Amniotic epithelial cell (primary cell): ENCODE measurements around the gene CMTM2.
"Not testable (repeated sequence)": the region's sequence is repeated elsewhere in the genome, so short reads cannot be mapped to it uniquely, and the experiment has no call there.

ENCODE experiments used
- DNase-seq: peaks from one replicate; pipeline ENCODE4 v3.0.0-alpha.2; 2010; ENCODE audit warnings: low read depth

Gene CMTM2

DNA sequence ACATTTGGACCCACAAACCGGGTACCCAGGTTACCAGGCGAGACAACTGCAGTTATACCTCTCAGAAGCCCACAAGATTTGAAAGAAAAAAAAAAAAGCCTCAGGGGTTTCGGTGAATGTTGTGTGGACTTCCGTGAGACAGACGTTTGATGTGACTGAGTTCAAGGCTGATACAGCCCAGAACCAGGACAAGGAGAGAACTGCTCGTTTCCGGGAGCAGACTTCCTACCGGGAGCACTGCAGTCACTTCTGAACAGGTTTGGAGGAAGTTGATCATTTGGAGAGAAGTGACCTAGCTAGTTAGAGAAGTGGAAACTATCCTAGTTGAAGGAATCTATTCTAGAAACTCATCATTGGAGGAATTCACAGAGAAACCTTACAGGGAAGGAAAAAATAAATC lies 26.0 kb upstream of the CMTM2 start:
- no peak for DNase-seq

DNA sequence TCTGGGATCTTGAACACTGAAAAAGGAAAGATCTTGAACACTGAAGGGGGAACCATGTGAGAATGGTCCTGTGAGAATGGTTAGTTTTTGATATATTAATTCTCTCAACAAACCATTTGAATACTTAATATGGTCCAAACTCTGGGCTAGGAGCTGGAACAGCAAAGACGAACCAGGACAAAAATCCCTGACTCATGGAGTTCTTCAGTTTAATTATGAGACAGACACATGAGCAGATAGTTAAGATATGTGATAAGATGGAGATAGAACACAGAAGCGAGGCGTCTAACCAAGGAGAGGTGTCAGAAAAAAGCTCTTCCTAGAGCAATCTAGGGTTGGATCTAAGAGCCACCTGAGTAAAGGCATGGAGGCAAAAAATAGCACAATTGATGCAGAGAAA lies 25.2 kb upstream of the CMTM2 start:
- no peak for DNase-seq

DNA sequence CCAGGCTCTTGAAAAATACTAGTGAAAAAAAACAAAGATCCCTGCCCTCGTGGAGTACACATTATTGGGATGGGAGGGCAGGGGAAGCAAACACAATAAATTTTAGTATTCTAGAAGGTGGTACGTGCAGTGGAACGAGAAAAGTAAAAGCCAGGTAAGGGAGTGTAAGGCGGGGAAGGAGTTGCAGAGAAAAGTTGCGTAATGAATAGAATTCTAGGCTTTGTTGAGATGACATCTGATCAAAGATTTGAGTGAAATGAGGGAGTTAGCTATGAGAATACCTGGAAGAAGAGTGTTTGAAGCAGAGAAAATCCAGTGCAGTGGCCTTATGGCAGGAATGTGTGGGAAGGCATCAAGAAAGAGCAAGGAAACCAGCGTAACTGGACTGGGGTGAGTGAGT lies 24.8 kb upstream of the CMTM2 start:
- DNase-seq, result no peak

DNA sequence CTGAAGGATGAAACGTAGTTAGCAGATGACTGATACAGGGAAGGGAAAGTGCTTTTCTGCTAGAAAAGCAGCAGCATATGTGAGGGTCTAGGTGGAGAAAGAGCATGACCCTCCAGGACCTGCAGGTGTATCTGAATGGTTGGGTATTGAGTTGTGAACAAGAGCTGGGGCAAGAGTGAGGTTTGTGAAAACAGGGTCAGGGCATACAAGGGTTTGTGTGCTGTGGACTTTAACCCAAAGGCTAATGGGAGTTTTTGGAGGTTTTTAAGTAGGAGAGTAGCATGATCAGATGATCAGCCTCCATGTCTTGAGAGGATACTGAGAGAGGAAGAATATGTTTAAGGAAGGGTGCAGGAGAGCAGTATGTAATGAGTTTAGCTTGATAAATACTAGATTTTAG lies 19.2 kb upstream of the CMTM2 start:
- no peak for DNase-seq

DNA sequence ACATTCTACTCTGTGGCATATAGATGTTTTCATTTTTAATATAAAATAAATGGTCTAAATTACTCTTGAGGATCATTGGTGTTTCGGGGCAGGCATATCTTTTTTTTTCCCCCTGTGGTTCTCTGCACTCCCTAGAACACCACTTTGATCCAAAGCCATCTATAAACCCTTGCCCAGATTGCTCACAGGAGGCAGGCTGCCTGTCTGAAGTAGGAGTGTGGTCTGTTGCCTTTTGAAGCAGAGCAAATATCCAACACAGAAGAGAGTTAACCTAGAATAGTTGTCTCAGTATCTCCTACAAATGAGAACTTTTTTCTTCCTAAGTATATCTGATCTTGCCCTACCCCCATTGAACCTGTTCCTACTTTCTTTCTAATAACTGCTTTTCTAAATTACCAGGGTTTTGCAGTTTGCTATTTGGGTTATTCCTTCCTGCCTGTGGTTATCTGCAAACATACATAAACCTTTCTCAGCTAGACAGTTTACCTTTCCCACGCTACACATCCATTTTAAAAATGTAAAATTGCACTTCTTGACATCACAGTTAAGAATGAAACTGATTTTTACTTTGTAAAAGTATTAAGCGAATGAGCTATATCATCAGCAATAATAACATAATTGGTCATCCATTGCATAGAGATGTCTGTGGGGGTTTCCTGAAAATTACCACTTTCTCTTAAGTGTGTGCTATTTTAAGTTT lies 17.7 kb upstream of the CMTM2 start:
- DNase-seq, result no peak

DNA sequence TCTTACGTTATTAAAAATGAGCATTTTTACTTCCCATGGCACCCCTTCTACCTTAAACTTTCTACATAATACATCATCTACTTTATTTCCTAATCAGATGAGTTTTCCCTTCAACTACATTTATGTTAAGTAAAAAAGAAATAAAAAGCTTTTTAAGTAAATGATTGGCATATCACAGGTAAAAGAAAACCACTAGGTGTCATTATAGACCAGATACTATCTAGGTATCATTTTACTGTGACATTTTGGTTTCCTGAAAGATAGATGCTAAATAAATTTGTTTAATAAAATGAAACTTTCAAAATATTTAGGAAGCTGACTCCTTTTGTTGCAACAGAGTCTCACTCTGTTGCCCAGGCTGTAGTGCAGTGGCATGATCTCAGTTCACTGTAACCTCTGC lies 16.9 kb upstream of the CMTM2 start:
- no peak for DNase-seq

DNA sequence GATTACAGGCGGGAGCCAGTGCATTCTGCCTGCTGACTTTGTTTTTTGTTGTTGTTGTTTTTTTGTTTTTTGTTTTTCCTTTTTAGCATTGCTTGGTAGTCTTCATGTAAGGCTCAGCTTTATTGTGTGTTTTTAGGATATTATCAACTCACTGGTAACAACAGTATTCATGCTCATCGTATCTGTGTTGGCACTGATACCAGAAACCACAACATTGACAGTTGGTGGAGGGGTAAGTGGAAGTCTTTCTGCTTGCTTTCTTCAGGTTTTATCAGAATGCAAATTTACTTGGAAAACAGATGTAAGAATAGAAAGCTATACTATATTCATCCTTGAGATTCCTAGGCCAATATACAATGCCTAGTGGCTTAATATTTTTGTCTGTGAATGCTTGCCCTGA lies 16.3 kb upstream of the CMTM2 start:
- DNase-seq, result no peak

DNA sequence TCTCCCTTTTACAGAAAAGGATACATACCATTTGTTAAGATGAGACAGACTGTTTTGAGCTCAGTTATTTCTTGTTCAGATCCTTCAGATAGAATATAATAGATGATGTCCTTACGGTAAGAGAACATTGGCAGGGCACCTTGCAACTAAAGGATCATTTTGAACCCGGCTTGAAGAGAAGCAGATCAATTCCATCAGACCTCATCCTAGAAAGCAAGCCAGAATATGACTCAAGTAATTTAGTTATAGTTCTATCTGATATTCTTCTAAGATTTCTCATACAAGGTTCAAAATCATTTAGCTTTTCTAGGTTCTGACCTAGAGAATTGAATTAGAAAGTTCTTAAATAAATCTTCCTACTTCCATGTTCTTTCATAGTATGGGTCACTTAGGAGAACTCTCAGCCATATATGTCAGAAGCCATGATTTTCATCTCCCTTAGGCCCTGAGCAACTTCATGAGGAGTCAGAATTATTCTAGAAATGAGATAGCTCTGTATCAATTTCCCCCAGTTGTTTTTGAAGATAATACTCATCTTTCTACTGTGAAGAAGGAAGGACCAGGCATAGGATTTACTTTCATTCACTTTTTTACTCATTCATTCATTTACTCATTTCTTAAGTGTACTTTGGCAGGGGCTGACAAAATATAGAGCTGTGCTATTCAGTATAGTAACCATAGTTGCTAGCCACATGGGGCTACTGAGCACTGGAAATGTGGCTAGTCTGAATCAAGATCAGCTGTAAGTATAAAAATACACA lies 15.5 kb upstream of the CMTM2 start:
- no peak for DNase-seq

DNA sequence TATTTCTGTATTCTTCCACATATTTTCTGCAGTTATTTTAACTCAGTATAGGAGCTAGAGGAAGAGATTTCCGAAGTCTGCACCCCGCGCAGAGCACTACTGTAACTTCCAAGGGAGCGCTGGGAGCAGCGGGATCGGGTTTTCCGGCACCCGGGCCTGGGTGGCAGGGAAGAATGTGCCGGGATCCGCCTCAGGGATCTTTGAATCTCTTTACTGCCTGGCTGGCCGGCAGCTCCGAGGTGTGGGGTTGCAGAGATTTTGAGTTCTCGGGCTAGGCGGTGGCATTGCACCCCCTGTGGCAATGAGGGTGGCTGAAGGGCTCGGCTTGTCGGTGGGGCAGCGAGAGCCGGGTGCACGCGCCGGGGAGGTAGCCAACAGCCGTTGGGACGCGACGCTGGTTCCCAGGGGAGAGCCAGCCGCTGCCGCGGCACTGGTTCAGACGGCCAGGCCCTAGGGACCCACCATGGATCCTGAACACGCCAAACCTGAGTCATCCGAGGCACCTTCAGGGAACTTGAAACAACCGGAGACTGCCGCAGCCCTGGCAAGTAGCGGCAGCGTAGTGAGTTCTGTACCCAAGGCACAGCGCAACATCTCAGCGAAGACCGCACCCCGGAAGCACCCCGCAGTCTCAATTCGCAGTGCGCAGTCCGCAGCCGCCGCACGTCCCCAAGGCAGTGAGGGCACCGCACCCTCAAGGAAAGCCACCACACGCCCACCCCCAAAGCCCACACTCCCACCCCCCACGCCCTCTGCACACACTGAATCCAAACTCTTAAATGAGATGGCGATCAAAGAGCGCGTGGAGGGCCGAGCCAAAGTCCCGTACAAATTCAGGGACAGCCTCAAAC lies 13.0 kb upstream of the CMTM2 start, which contains the start of gene CMTM1:
CMTM1 (plus strand) TSS at position 389 of the 851 bp plus-strand sequence; CDS start at position 464, 75 bp downstream.
- no peak for DNase-seq

DNA sequence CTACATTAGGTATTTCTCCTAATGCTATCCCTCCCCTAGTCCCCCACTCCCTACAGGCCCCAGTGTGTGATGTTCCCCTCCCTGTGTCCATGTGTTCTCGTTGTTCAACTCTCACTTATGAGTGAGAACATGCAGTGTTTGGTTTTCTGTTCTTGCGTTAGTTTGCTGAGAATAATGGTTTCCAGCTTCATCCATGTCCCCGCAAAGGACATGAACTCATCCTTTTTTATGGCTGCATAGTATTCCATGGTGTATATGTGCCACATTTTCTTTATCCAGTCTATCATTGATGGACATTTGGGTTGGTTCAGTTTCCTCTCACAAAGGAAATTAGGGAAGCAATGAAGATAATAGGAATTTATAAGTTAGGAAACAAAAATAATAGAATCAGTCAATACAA lies 12.0 kb upstream of the CMTM2 start:
- not testable (repeated sequence) for DNase-seq

DNA sequence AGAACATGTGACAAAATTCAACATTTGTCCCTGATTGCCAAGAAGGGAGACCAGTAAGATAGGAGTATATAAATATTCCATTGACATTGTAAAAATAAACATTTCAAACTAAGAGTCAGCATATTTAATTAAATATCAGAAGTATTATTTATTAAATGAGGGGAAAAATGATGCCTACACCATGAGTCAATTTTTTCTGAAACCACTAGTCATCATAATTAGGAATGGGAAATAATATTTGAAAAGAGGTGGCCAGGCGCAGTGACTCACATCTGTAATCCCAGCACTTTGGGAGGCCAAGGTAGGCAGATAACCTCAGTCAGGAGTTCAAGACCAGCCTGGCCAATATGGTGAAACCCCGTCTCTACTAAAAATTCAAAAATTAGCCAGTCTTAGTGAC lies 10.9 kb upstream of the CMTM2 start:
- peak; percentile 56 for DNase-seq

DNA sequence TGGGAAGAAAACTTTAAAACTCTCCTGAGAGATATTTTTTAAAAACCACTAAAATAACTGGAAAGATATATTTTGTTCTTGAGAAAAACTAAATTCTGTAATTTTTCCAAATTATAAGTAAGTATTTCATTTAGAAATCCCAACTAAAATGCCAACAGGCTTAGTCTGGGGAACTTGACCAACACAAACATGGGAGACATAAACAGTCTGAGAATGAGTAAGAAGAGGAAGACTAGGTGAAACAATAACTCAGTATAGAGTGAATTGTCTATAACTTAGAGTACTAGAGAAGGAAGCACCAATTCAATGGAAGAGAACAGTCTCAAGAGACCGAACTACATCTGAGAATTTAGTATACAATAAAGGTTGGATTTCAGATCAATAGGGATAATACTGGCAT lies 10.1 kb upstream of the CMTM2 start:
- DNase-seq, result peak; percentile 67

DNA sequence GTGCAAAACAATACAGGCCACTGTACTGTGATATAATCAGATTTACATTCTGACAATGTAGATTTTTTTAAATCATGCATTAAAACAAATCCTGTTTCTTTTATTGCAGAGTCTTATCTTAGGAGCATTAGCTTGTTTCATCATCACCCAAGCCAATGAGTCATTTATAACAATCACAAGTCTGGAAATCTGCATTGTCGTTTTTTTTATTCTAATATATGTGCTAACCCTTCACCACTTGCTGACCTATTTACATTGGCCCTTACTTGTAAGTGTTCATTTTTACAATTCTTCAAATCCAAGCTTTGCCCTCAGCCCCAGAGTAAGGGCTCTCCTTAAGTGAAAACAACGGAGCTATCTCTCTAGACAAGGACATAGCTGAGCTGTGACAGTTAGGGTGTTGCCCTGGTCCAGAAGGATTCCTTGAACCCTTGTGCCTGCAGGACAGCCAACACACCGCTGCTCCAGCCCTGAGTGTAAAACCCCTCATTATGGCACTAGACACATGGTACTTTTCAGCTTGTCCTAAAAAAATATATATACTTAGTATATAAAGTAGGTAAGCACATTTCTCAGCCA lies 9.3 kb upstream of the CMTM2 start:
- DNase-seq, result peak; percentile 86

DNA sequence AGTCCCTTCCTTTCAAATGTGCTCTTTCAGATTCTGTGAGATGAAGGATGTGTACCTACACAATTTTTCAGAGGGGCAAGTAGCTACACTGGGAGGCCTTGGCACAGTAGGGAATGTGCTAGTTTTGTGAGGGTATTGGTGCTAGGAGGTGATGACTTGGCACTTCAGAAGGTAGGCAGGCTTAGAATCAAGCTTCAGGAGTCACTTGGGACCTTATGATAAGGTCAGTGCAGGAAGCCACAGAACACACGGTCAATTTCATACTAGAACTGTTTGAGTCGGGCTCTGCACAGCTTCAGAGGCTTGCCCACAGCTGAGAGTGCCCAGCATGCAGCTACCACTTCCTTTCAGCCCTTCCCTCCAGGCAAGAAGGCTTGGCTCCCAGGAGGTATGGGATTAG lies 6.9 kb upstream of the CMTM2 start:
- no peak for DNase-seq

DNA sequence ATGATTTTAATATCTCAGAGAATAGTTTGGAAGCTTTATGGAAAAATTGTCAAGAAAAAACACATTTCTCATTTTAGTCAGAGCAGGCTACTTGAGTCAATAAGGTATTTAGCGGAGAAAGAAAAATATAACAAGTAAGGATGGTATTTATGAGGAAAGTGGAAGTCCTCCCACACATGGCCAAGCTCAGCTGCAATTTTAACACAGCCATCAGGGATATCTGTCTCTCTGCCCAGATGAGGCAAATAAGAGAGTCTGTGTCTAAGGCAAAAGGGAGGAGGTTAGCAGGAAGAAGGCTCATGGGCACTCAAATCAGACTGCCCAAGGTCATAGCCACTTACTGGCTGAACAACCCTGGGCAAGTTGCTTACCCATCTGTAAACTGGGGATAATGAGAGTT lies 5.2 kb upstream of the CMTM2 start:
- DNase-seq, result peak; percentile 56

DNA sequence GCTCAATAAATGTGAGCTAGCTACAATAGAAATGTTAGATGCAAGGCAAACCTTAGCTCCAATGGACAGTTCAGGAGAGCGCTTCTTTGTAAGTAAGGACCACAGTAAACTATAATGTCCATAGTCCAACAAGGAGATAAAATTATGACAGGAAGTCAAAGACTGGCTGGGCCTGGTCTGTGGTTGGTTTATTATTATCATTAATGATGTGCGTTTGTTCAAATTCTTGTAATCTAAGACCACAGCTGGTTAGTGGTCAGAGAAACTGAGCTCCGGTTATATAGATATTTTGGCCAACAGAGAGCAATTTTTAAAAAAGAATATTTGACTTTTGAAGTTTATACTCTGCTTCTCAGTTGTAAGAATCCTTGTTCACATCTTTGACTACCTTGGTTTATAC lies 4.7 kb upstream of the CMTM2 start:
- no peak for DNase-seq

DNA sequence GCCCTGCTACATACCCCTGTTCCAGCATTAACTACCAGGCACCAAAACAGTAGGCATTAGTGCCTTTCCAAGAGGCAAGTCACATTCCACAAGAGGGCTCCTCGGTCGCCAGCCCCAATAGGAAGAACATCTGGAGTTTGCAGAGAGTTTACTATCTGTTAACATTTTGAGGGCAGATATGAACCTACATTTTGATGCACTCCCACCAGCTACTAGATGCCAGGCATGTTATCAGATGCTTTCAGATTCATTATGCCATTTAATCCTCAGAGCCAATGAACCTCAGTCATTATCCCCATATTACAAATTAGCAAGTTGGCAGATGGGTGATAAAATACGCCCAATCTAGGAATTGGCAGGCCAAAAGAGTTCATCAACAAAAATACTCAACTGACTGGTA lies 4.2 kb upstream of the CMTM2 start:
- DNase-seq, result no peak

DNA sequence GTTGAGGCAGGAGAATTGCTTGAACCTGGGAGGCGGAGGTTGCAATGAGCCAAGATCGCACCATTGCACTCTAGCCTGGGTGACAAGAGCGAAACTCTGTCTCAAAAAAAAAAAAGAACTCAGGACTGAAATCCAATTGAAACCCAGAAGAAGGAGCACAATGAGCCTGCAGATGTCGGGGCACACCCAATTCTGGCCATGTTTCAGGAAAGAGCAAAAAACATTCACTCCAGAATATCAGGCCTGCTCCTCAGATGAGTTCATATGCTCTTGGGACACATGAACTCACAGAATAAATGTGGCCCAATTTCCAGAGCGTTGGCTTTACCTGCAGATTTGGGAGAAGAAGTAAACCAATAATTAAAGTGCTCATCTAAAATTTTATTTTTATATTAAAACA lies 3.0 kb upstream of the CMTM2 start:
- no peak for DNase-seq

DNA sequence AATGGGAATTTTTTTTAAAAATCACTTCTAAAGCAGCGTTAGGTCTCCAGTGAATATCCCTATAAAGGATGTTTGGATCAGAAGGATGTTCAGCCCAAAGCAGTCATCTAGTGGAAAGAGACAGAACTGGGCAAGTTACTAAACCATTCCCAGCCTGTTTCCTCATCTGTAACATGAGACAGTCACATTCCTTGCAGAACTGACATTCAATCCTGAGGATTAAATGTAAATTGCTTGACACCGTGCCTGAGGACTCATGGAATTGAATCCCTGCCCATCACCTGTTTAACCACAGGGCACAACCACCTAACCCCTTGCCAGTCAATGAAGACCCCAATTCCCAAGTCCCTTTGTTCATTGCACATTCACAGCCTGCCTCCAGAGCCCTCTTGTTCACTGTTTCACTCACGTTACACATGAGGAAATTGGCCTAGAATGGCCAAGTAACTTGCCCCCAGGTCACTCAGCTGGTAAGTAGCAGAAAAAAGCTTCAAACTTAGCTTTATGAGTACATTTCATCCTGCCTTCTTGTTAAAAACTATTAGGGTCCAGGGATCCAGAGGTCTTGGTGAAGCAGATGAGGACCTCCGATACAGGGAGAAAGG lies 1.4 kb downstream of the CMTM2 start:
- peak; percentile 75 for DNase-seq

DNA sequence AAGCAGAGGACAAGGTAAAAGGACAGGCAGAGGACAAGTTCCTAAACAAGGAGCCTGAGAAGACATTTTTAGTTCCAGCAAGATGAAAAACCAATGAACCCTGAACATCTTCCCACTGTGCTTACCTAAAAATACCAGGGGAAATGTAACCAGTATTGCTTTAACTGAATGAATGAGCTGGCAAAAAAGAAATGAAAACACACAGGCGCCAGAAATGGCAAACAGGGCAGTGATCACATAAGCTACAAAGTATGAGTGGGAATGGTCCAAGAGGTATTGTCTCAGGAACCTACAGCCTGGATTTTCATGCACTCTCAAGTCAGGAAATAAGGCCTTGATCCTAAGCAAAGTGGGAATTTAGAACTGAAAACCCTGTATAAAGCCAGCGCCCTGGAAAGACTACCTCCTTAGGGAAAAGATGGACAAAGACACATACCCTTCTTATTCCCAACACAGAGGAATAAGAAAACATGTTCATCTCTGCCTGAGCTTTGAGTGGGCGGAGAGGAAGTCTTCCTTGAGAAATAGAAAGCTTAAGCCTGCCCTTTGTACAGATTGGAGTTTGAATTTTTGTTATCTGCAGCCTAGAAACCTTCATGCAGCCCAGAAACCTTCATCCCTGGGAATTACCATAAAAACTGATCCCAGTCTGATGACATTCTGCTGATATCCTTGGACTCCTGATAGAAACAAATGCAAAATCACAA lies 2.1 kb downstream of the CMTM2 start:
- peak; percentile 39 for DNase-seq

DNA sequence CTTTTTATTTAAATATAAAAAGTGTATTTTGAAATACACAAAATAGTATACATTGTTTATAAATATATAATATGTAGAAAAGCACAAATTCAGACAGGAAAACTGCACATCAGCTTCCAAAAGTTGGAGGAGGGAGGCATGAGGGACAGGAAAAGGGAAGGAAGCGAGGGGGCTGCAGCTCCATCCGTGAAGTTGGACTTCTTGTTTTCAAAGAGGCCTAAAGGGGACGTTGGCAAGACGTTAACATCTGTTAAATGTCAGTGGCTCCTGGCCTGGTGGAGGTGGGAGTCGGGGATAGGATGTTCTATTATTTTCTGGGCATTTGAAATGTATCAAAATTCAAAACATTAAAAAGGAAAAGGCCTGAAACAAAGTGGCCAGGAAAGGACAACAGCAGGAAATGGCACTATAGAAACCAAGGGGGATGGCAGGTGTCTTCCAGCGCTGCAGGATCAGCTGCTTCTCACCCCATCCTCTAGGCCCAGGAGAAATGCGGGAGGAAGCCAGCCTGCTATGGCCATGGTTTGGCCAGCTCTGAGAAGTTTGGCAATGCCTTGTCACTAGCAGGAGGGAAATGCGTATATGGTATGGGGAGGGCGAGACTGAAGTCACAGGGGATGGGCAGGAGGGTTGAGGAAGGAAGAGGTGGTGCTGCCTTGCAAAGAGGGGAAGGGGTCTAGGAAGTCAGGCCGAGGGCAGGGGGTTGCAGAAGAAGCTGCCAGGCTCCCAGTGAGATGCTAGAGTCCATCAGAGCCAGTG lies 6.4 kb downstream of the CMTM2 start:
- DNase-seq, result no peak
